HUES48 (cell line): ENCODE data around the gene SMIM22.

ENCODE experiments used
- H3K27ac ChIP-seq: one replicate; pipeline ENCODE4 v1.7.0; 2013; ENCODE audit warnings: low read depth, low read length, inconsistent platforms
- H3K27me3 ChIP-seq: 2 replicates; pipeline ENCODE4 v1.6.1; 2013; ENCODE audit warnings: mild to moderate bottlenecking, low read length; ENCODE audit not compliant: control insufficient read depth, insufficient read depth
- H3K36me3 ChIP-seq: 2 replicates; pipeline ENCODE4 v1.6.1; 2013; ENCODE audit warnings: low read length; ENCODE audit not compliant: control insufficient read depth, insufficient read depth
- H3K4me1 ChIP-seq: 2 replicates; pipeline ENCODE4 v1.6.1; 2013; ENCODE audit warnings: mild to moderate bottlenecking, low read length; ENCODE audit not compliant: control insufficient read depth, insufficient read depth
- H3K4me3 ChIP-seq: 2 replicates; pipeline ENCODE4 v1.5.1; 2013; ENCODE audit warnings: mild to moderate bottlenecking, low read depth, low read length
- H3K9ac ChIP-seq: 2 replicates; pipeline ENCODE4 v1.6.1; 2013; ENCODE audit warnings: mild to moderate bottlenecking, low read depth, low read length, moderate library complexity
- H3K9me3 ChIP-seq: 2 replicates; pipeline ENCODE4 v1.6.1; 2013; ENCODE audit warnings: low read length; ENCODE audit not compliant: control insufficient read depth, insufficient read depth

Gene SMIM22

GRCh38 chr16:4795181-4795827 is at the start of gene SMIM22:
Gene SMIM22, plus strand, starts transcription at chr16:4795369. Its CDS starts 366 bp downstream, at chr16:4795735.
- H3K4me1 ChIP-seq = no peaks in the 10 kb centered on the region
- H3K27me3 ChIP-seq = no peaks in the 10 kb centered on the region
- no peaks in the 10 kb centered on the region for H3K9me3 ChIP-seq
- H3K9ac ChIP-seq = no peak within 1 kb of the TSS
- H3K4me3 ChIP-seq = no peak within 1 kb of the TSS
- H3K36me3 ChIP-seq = peaks cover 22% of the 10 kb centered on the region
- no peak within 1 kb of the TSS for H3K27ac ChIP-seq

DNA sequence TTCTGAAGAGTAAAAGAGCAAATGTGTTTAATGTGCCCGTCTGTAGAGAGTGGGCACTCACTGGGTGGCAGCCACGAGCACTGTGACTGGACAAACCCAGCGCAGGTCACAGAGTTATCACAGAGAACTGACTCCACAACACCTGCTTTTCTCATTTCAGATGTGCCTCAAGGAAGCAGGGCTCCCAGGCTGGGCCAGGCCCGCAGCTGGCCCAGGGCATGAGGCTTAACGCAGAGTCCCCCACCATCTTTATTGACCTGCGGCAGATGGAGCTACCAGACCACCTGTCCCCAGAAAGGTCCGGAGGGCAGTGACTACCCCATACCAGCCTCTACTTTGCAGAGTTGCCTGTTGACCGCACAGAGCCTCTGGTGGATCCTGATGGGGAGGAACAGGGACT is 49.0 kb upstream of the SMIM22 start:
- H3K27ac ChIP-seq = no peak overlapping the region
- no peaks in the 10 kb centered on the region; the same call in 1 of the 2 replicates for H3K4me1 ChIP-seq
- no peak overlapping the region for H3K9ac ChIP-seq
- no peaks in the 10 kb centered on the region for H3K27me3 ChIP-seq
- peaks cover 12% of the 10 kb centered on the region for H3K36me3 ChIP-seq
- H3K9me3 ChIP-seq = no peaks in the 10 kb centered on the region
- no peak overlapping the region for H3K4me3 ChIP-seq

DNA sequence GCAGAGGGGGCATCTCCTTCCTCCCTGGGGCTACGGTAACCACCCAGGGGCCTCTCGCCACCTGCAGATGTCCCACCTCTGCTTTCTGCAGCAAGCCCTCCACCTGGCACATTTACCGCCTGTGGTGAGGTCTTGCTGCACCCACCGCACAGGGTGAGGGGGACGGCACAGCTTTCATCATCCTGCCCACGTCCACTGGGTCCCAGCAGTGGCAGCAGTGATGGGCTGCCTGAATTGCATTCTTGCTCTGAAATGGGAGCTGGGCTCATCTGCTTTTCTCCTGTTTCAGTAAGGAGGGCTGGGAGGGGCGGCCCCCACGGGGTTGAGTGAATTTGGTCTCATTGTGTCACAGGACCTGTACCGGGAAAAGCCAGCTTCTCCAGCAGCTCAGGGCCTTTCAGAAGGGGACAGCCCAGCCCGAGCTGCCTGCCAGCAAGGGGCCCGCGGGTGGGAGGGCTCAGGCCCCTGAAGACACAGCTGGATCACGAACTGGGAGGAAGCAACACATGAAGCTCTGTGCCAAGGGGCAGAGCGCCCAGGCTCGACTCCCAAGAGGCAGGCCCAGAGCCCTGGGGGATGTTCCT is 48.1 kb upstream of the SMIM22 start:
- Histone ChIP-seq H3K27ac (no peak overlapping the region), H3K4me3 (no peak overlapping the region), H3K9me3 (no peaks in the 10 kb centered on the region), H3K36me3 (peaks cover 21% of the 10 kb centered on the region), H3K4me1 (no peaks in the 10 kb centered on the region; the same call in 1 of the 2 replicates), H3K27me3 (no peaks in the 10 kb centered on the region), H3K9ac (no peak overlapping the region)

GRCh38 chr16:4747906-4748681 is 47.1 kb upstream of the SMIM22 start:
- H3K9ac ChIP-seq = no peak overlapping the region
- H3K27me3 ChIP-seq = no peaks in the 10 kb centered on the region

GRCh38 chr16:4748682-4749411 is 46.3 kb upstream of the SMIM22 start:
- no peak overlapping the region for H3K9ac ChIP-seq

More at GRCh38 chr16:4747906-4748681, 47.1 kb upstream of the SMIM22 start:
- Histone ChIP-seq H3K9me3 (no peaks in the 10 kb centered on the region), H3K4me1 (no peaks in the 10 kb centered on the region; the same call in 1 of the 2 replicates), H3K4me3 (no peak overlapping the region), H3K36me3 (peaks cover 31% of the 10 kb centered on the region), H3K27ac (no peak overlapping the region)

DNA sequence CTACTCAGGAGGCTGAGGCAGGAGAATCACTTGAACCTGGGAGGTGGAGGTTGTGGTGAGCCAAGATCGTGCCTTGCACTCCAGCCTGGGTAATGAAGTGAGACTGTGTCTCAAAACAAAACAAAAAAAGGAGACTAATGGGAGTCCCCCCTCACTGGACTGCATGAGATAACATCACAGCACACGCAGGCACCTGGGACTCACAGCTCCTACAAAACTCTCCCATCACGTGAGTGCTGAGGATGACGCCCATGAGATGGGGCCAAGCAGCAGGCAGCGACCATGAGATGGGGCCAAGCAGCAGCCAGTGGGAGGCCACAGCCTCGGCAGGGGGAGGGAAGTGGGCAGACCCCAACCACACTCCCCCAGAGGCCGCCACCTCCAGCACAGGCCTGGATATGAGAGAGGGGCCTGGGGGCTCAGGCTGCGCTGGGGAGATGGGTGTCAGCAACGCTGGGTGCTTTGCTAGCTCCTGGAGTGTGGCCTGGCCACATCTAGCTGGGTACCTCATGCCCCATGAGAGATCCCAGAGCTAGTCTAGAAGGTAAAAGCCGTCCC is 45.4 kb upstream of the SMIM22 start:
- Histone ChIP-seq H3K27ac (no peak overlapping the region), H3K36me3 (peaks cover 41% of the 10 kb centered on the region), H3K9ac (no peak overlapping the region), H3K9me3 (no peaks in the 10 kb centered on the region), H3K27me3 (no peaks in the 10 kb centered on the region), H3K4me1 (no peaks in the 10 kb centered on the region; the same call in 1 of the 2 replicates), H3K4me3 (no peak overlapping the region)

More at GRCh38 chr16:4748682-4749411, 46.3 kb upstream of the SMIM22 start:
- Histone ChIP-seq H3K4me3 (no peak overlapping the region), H3K27ac (no peak overlapping the region), H3K9me3 (no peaks in the 10 kb centered on the region), H3K36me3 (peaks cover 38% of the 10 kb centered on the region), H3K27me3 (no peaks in the 10 kb centered on the region), H3K4me1 (no peaks in the 10 kb centered on the region; the same call in 1 of the 2 replicates)

DNA sequence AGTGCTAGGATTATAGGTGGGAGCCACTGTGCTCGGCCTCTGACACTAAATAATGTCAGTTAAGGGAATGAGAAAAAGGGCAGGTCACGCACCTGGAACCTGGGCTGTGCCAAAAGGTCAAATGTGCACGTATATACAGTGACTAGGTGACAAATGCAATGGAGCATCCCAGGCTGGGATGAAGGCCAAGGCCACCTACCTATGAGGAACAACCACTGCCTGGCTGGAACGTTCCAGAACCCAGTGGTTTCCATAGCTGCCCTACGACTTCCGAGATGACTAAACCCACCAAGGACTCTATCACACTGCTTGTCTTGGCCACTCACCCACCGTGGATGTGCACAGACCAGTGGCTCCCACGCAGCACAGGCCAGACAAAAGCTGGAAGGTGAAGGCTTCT is 44.3 kb upstream of the SMIM22 start:
- Histone ChIP-seq H3K27me3 (no peaks in the 10 kb centered on the region), H3K27ac (no peak overlapping the region), H3K4me3 (no peak overlapping the region), H3K9me3 (no peaks in the 10 kb centered on the region; the same call in 1 of the 2 replicates), H3K4me1 (no peaks in the 10 kb centered on the region), H3K9ac (no peak overlapping the region), H3K36me3 (peaks cover 51% of the 10 kb centered on the region)

DNA sequence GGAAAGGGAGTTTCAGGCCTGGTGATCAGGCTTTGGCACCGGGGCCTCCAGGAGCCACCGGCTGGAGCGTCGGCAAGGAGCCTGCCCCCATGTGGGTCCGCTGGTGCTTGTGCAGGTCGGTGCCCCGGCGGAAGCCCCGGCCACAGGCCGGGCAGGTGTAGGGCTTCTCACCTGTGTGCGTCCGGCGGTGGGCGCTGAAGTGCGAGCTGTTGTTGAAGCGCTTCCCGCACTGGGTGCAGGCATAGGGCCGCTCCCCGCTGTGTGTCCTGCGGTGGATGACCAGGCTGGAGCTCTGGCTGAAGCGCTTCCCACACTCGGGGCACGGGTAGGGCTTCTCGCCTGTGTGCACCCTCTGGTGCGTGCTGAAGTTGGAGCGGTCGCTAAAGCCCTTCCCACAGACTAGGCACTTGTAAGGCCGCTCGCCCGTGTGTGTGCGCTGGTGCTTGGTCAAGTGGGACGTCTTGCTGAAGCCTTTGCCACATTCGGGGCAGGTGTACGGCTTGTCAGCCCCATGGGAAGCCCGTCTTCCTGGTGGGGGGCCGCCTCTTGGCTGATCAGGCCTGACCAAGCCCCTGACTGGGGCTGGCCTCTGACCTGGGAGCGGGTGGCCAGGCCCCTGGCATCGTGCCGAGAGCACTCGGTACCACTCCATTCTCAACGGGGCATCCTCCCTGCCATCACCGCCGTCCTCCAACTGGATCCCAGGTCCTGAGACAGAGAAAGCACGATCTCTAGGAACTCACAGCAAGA is 42.6 kb upstream of the SMIM22 start:
- H3K27ac ChIP-seq = no peak overlapping the region
- H3K4me1 ChIP-seq = no peaks in the 10 kb centered on the region
- no peak overlapping the region for H3K4me3 ChIP-seq
- no peaks in the 10 kb centered on the region; the same call in 1 of the 2 replicates for H3K9me3 ChIP-seq
- H3K27me3 ChIP-seq = no peaks in the 10 kb centered on the region
- peaks cover 61% of the 10 kb centered on the region for H3K36me3 ChIP-seq
- H3K9ac ChIP-seq = no peak overlapping the region

GRCh38 chr16:4753227-4753626 is 41.9 kb upstream of the SMIM22 start:
- no peak overlapping the region for H3K9ac ChIP-seq
- H3K27me3 ChIP-seq = no peaks in the 10 kb centered on the region
- H3K4me3 ChIP-seq = no peak overlapping the region
- H3K9me3 ChIP-seq = no peaks in the 10 kb centered on the region; the same call in 1 of the 2 replicates
- H3K27ac ChIP-seq = no peak overlapping the region
- H3K4me1 ChIP-seq = no peaks in the 10 kb centered on the region
- peaks cover 65% of the 10 kb centered on the region for H3K36me3 ChIP-seq

GRCh38 chr16:4754865-4755264 is 40.3 kb upstream of the SMIM22 start:
- Histone ChIP-seq H3K4me1 (no peaks in the 10 kb centered on the region), H3K4me3 (no peak overlapping the region), H3K36me3 (peaks cover 77% of the 10 kb centered on the region), H3K9ac (no peak overlapping the region), H3K27ac (no peak overlapping the region), H3K9me3 (no peaks in the 10 kb centered on the region; the same call in 1 of the 2 replicates), H3K27me3 (no peaks in the 10 kb centered on the region)
